H9 (cell line): Measurements from ENCODE around the gene FAM53C. TPM values are rescaled to one million over a fixed set of nuclear protein-coding genes. Genes with fewer than 3 reads are reported as not detected.

Experiments
- DNase-seq: peaks from one replicate; pipeline ENCODE4 v3.0.0-alpha.2; 2017
- H2AFZ ChIP-seq: one replicate; pipeline ENCODE4 v1.6.1; 2013; ENCODE audit warnings: mild to moderate bottlenecking, low read length, control low read depth, moderate library complexity
- H2AK5ac ChIP-seq: 2 replicates; pipeline ENCODE4 v1.6.1; 2013; ENCODE audit warnings: low read length, control low read depth, mixed read lengths; ENCODE audit not compliant: insufficient read length
- H2BK120ac ChIP-seq: one replicate; pipeline ENCODE4 v1.6.1; 2013; ENCODE audit warnings: low read depth, mild to moderate bottlenecking, low read length, control low read depth, inconsistent platforms; ENCODE audit not compliant: poor library complexity, severe bottlenecking
- H2BK12ac ChIP-seq: 2 replicates; pipeline ENCODE4 v1.6.1; 2013; ENCODE audit warnings: low read length, control low read depth, mixed read lengths, low read depth; ENCODE audit not compliant: insufficient read length
- H2BK15ac ChIP-seq: 2 replicates; pipeline ENCODE4 v1.6.1; 2013; ENCODE audit warnings: low read depth, low read length, control low read depth
- H2BK20ac ChIP-seq: one replicate; pipeline ENCODE4 v1.6.1; 2013; ENCODE audit warnings: low read depth, mild to moderate bottlenecking, low read length, control low read depth, inconsistent platforms; ENCODE audit not compliant: poor library complexity, severe bottlenecking
- H2BK5ac ChIP-seq: 2 replicates; pipeline ENCODE4 v1.6.1; 2013; ENCODE audit warnings: low read length, control low read depth, mixed read lengths; ENCODE audit not compliant: insufficient read length
- H3K14ac ChIP-seq: 2 replicates; pipeline ENCODE4 v1.6.1; 2013; ENCODE audit warnings: low read length, control low read depth; ENCODE audit not compliant: insufficient read depth
- H3K18ac ChIP-seq: 2 replicates; pipeline ENCODE4 v1.6.1; 2013; ENCODE audit warnings: low read depth, mild to moderate bottlenecking, mixed read lengths, low read length, control low read depth; ENCODE audit not compliant: insufficient read length
- H3K23ac ChIP-seq: 2 replicates; pipeline ENCODE4 v1.6.1; 2013; ENCODE audit warnings: low read length, control low read depth, mixed read lengths, low read depth; ENCODE audit not compliant: insufficient read length
- H3K23me2 ChIP-seq: 2 replicates; pipeline ENCODE4 v1.6.1; 2013; ENCODE audit warnings: low read depth, mild to moderate bottlenecking, mixed read lengths, low read length, control low read depth; ENCODE audit not compliant: insufficient read length, poor library complexity, severe bottlenecking
- H3K27ac ChIP-seq: 2 replicates; pipeline ENCODE4 v1.5.1; 2013; ENCODE audit warnings: low read length, control low read depth, mixed read lengths, low read depth; ENCODE audit not compliant: insufficient read length
- H3K27me3 ChIP-seq: 2 replicates; pipeline ENCODE4 v1.6.1; 2013; ENCODE audit warnings: low read length, control low read depth, inconsistent platforms; ENCODE audit not compliant: insufficient read depth
- H3K4ac ChIP-seq: 2 replicates; pipeline ENCODE4 v1.6.1; 2013; ENCODE audit warnings: low read depth, mild to moderate bottlenecking, control low read depth, inconsistent platforms, low read length, moderate library complexity
- H3K4me1 ChIP-seq: 2 replicates; pipeline ENCODE4 v1.6.1; 2013; ENCODE audit warnings: low read length, control low read depth, inconsistent platforms; ENCODE audit not compliant: insufficient read depth
- H3K4me2 ChIP-seq: 2 replicates; pipeline ENCODE4 v1.6.1; 2013; ENCODE audit warnings: low read length, control low read depth, mixed read lengths; ENCODE audit not compliant: insufficient read length, insufficient read depth
- H3K56ac ChIP-seq: 2 replicates; pipeline ENCODE4 v1.6.1; 2013; ENCODE audit warnings: low read depth, mild to moderate bottlenecking, mixed read lengths, low read length, control low read depth; ENCODE audit not compliant: insufficient read length
- H3K79me1 ChIP-seq: 2 replicates; pipeline ENCODE4 v1.6.1; 2013; ENCODE audit warnings: low read depth, mild to moderate bottlenecking, moderate library complexity, low read length, control low read depth, inconsistent platforms; ENCODE audit not compliant: insufficient read depth, poor library complexity, severe bottlenecking
- H3K79me2 ChIP-seq: 2 replicates; pipeline ENCODE4 v1.6.1; 2013; ENCODE audit warnings: low read length, control low read depth, inconsistent platforms; ENCODE audit not compliant: insufficient read depth
- H3K9ac ChIP-seq: 2 replicates; pipeline ENCODE4 v1.6.1; 2013; ENCODE audit warnings: low read length, control low read depth, mixed read lengths; ENCODE audit not compliant: insufficient read length; ENCODE audit errors: extremely low read depth
- H3K9me3 ChIP-seq: one replicate; pipeline ENCODE4 v1.6.1; 2013; ENCODE audit warnings: low read depth, low read length, inconsistent platforms; ENCODE audit not compliant: control insufficient read depth
- H3T11ph ChIP-seq: one replicate; pipeline ENCODE4 v1.6.1; 2013; ENCODE audit warnings: mild to moderate bottlenecking, low read length, control low read depth, inconsistent platforms
- H4K20me1 ChIP-seq: one replicate; pipeline ENCODE4 v1.6.1; 2013; ENCODE audit not compliant: control insufficient read depth, insufficient read length, insufficient read depth
- H4K5ac ChIP-seq: 2 replicates; pipeline ENCODE4 v1.6.1; 2013; ENCODE audit warnings: low read depth, mild to moderate bottlenecking, mixed read lengths, low read length, control low read depth; ENCODE audit not compliant: insufficient read length
- H4K8ac ChIP-seq: replicated peaks from 2 replicates; pipeline ENCODE4 v1.6.1; 2013; ENCODE audit warnings: low read length, control low read depth, mixed read lengths, low read depth; ENCODE audit not compliant: insufficient read length
- H4K91ac ChIP-seq: 2 replicates; pipeline ENCODE4 v1.6.1; 2013; ENCODE audit warnings: low read depth, mild to moderate bottlenecking, moderate library complexity, mixed read lengths, low read length, control low read depth; ENCODE audit not compliant: insufficient read length
- H3K27ac Mint-ChIP-seq, 3 experiments: 2 replicates in 2 of 3; 3 replicates in 1 of 3; pipeline ENCODE4 v1.8.0; 2020 to 2021; ENCODE audit warnings: mixed read lengths in 3 of 3, mild to moderate bottlenecking in 1 of 3, moderate library complexity in 1 of 3
- H3K27me3 Mint-ChIP-seq: 2 replicates; pipeline ENCODE4 v1.8.0; 2021; ENCODE audit warnings: low read depth, mild to moderate bottlenecking, moderate library complexity, mixed read lengths
- H3K36me3 Mint-ChIP-seq, 3 experiments: 2 replicates in 2 of 3; 3 replicates in 1 of 3; pipeline ENCODE4 v1.8.0; 2020 to 2021; ENCODE audit warnings: low read depth in 3 of 3, mixed read lengths in 3 of 3; ENCODE audit not compliant: insufficient read depth in 1 of 3
- H3K4me1 Mint-ChIP-seq, 2 experiments: 2 replicates each; pipeline ENCODE4 v1.8.0; 2020; ENCODE audit warnings: mixed read lengths in 2 of 2
- H3K4me3 Mint-ChIP-seq, 2 experiments: 2 replicates in 1 of 2; 3 replicates in 1 of 2; pipeline ENCODE4 v1.8.0; 2020 to 2021; ENCODE audit warnings: mild to moderate bottlenecking in 2 of 2, mixed read lengths in 2 of 2, moderate library complexity in 1 of 2
- H3K9me3 Mint-ChIP-seq, 2 experiments: 2 replicates in 1 of 2; 3 replicates in 1 of 2; pipeline ENCODE4 v1.8.0; 2020; ENCODE audit warnings: mild to moderate bottlenecking in 2 of 2, mixed read lengths in 2 of 2, moderate library complexity in 1 of 2
- CTCF ChIP-seq: fragments of 200-600 bp; sonication (generic); conservative IDR thresholded peaks from 3 replicates; pipeline ENCODE4 v1.8.0; 2021; ENCODE audit warnings: antibody characterized with exemption, mild to moderate bottlenecking
- WGBS: extraction: QIAGEN DNeasy Blood & Tissue Kit; methylation state at CpG from one replicate; pipeline ENCODE4 v1.1.7; 2013; ENCODE audit warnings: missing lambda C conversion rate, low lambda C conversion rate, mixed read lengths; ENCODE audit not compliant: insufficient read length; ENCODE audit errors: extremely low coverage; 5-methylcytosine and 5-hydroxymethylcytosine counted together
- total RNA-seq: library from RNA; stranded (reverse); gene quantifications from 2 replicates; pipeline ENCODE4 v1.2.1, GENCODE V29; 2021

The FAM53C gene
- total RNA-seq, 1 experiment from 2014 or later, result 59.6 TPM

- no peak overlapping the region for H2BK15ac ChIP-seq
- H4K91ac ChIP-seq, result no peak overlapping the region
- no peak overlapping the region for H2BK12ac ChIP-seq
- H4K20me1 ChIP-seq, result peaks cover 3% of the 10 kb centered on the region
- peaks cover 5% of the 10 kb centered on the region for H3K79me1 ChIP-seq
- H3K27ac ChIP-seq, result no peak overlapping the region
- peaks cover 27 to 30% of the 10 kb centered on the region in 2 experiments for H3K4me1 Mint-ChIP-seq
- H3K23ac ChIP-seq, result no peak overlapping the region
- H3T11ph ChIP-seq, result no peak overlapping the region
- no peak overlapping the region for H2BK120ac ChIP-seq
- peaks cover 17 to 34% (median 21%) of the 10 kb centered on the region in 3 experiments for H3K36me3 Mint-ChIP-seq
- H3K14ac ChIP-seq, result peak overlapping the region; percentile 99
- whole genome bisulfite sequencing, result no CpG with 5 or more reads among the region's 22 CpGs
- no peak overlapping the region for H3K4ac ChIP-seq
- H4K8ac ChIP-seq, result no peak overlapping the region
- H3K27ac Mint-ChIP-seq, result peak overlapping the region; percentile 93 to 99 (median 96)
- H3K4me1 ChIP-seq, result no peaks in the 10 kb centered on the region
- no peaks in the 10 kb centered on the region for H3K9me3 ChIP-seq
- H3K9ac ChIP-seq, result peak overlapping the region; percentile 98
- peaks cover 12% of the 10 kb centered on the region for H3K23me2 ChIP-seq
- H2BK5ac ChIP-seq, result no peak overlapping the region
- no peak for TF ChIP-seq CTCF
- no peak overlapping the region for H2BK20ac ChIP-seq
- peak overlapping the region; percentile 98 for H3K18ac ChIP-seq
- H3K27me3 ChIP-seq, result no peaks in the 10 kb centered on the region
- H2AFZ ChIP-seq, result no peak overlapping the region
- no peak overlapping the region for H4K5ac ChIP-seq
- H3K9me3 Mint-ChIP-seq, result no peaks in the 10 kb centered on the region
- H3K4me3 Mint-ChIP-seq, result peak overlapping the region; percentile 91 to 95
- no peak overlapping the region for H3K56ac ChIP-seq
- H3K27me3 Mint-ChIP-seq, result no peaks in the 10 kb centered on the region
- peaks cover 16% of the 10 kb centered on the region; the same call in 1 of the 2 replicates for H3K79me2 ChIP-seq
- no peak for DNase-seq
- no peak overlapping the region for H2AK5ac ChIP-seq
- peak overlapping the region; percentile 96 for H3K4me2 ChIP-seq
Observed at GRCh38 chr5:138338411-138339090, 485 bp downstream of the FAM53C start.
